ENCODE measurements around the gene AKAP13. TPM values are rescaled to one million over a fixed set of nuclear protein-coding genes. Genes with fewer than 3 reads are reported as not detected.
A peak's percentile ranks its signal among the peaks of the same experiment; 100 is the strongest.

AKAP13 gene
- total RNA-seq, 4 donors from 2014 or later: 105 to 167 (median 129) TPM

- DNase-seq (ENCODE audit: low spot score in 2 of 2): no peak
- 53 to 60% methylated on average over 6 of the region's 6 CpGs for WGBS, 2 donors
- no peak for TF ChIP-seq CTCF (IDR thresholded peaks at IDR 0.05)
- no peak for TF ChIP-seq POLR2A (IDR thresholded peaks at IDR 0.05)
- H3K4me3 ChIP-seq (ENCODE audit: low read depth, poor library complexity, severe bottlenecking): peak overlapping the region; percentile 6
- intact Hi-C loops (cut with DNase I; ENCODE audit: low total_unique reads): no loop called here
Observed at GRCh38 chr15:85622221-85622831, 241.9 kb downstream of the AKAP13 start.

GRCh38 chr15:85623315-85624049 is 243.1 kb downstream of the AKAP13 start:
- intact Hi-C loops (cut with DNase I; ENCODE audit: low total_unique reads): no loop called here
- TF ChIP-seq CTCF (IDR thresholded peaks at IDR 0.05): no peak
- TF ChIP-seq POLR2A (IDR thresholded peaks at IDR 0.05): no peak
- H3K4me3 ChIP-seq (ENCODE audit: low read depth, poor library complexity, severe bottlenecking): no peak overlapping the region
- WGBS, 2 donors: 49 to 60% methylated on average over 5 of the region's 5 CpGs
- DNase-seq (ENCODE audit: low spot score in 2 of 2): no peak

GRCh38 chr15:85624291-85624801 is 243.9 kb downstream of the AKAP13 start:
- TF ChIP-seq POLR2A (IDR thresholded peaks at IDR 0.05) (no peak), CTCF (IDR thresholded peaks at IDR 0.05) (no peak)
- intact Hi-C loops (cut with DNase I; ENCODE audit: low total_unique reads): no loop called here
- DNase-seq (ENCODE audit: low spot score in 2 of 2): no peak
- 44 to 48% methylated on average over 7 of the region's 7 CpGs for WGBS, 2 donors
- no peak overlapping the region for H3K4me3 ChIP-seq (ENCODE audit: low read depth, poor library complexity, severe bottlenecking)

GRCh38 chr15:85625166-85625830 is 244.9 kb downstream of the AKAP13 start:
- no peak overlapping the region for H3K4me3 ChIP-seq (ENCODE audit: low read depth, poor library complexity, severe bottlenecking)
- DNase-seq (ENCODE audit: low spot score in 2 of 2): no peak
- whole genome bisulfite sequencing, 2 donors: 55 to 57% methylated on average over 7 of the region's 7 CpGs
- no peak for TF ChIP-seq POLR2A (IDR thresholded peaks at IDR 0.05)
- TF ChIP-seq CTCF (IDR thresholded peaks at IDR 0.05): no peak
- intact Hi-C loops (cut with DNase I; ENCODE audit: low total_unique reads): no loop called here

GRCh38 chr15:85625856-85626255 is 245.5 kb downstream of the AKAP13 start:
- H3K4me3 ChIP-seq (ENCODE audit: low read depth, poor library complexity, severe bottlenecking): no peak overlapping the region
- DNase-seq (ENCODE audit: low spot score in 2 of 2): no peak
- intact Hi-C loops (cut with DNase I; ENCODE audit: low total_unique reads): no loop called here
- 52 to 76% methylated on average over 1 of the region's 1 CpG for WGBS, 2 donors
- TF ChIP-seq POLR2A (IDR thresholded peaks at IDR 0.05) (no peak), CTCF (IDR thresholded peaks at IDR 0.05) (no peak)
